ENCODE results near the gene PPP1R14C.

PPP1R14C gene

GRCh38 chr6:150102750-150103270, 40.0 kb upstream of the PPP1R14C start:
- TF ChIP-seq CEBPB (IDR thresholded peaks at IDR 0.05) = no peak
- no peak for TF ChIP-seq EP300 (IDR thresholded peaks at IDR 0.05; ENCODE audit: borderline replicate concordance)

GRCh38 chr6:150112233-150112632, 30.6 kb upstream of the PPP1R14C start:
- no peak for TF ChIP-seq CREB1 (IDR thresholded peaks at IDR 0.05; ENCODE audit: low read depth)
- no peak for TF ChIP-seq REST (IDR thresholded peaks at IDR 0.05; ENCODE audit: low read depth)
- TF ChIP-seq FOXM1 (IDR thresholded peaks at IDR 0.05; ENCODE audit: borderline replicate concordance, low read depth) = no peak
- no peak for TF ChIP-seq RAD21 (IDR thresholded peaks at IDR 0.05; ENCODE audit: low read depth)
- TF ChIP-seq ZBTB7A (IDR thresholded peaks at IDR 0.05; ENCODE audit: low read depth) = no peak
- TF ChIP-seq NFIC (IDR thresholded peaks at IDR 0.05) = no peak
- TF ChIP-seq YY1 (IDR thresholded peaks at IDR 0.05; ENCODE audit: low read depth) = no peak
- no peak for TF ChIP-seq TEAD4 (IDR thresholded peaks at IDR 0.05)

DNA sequence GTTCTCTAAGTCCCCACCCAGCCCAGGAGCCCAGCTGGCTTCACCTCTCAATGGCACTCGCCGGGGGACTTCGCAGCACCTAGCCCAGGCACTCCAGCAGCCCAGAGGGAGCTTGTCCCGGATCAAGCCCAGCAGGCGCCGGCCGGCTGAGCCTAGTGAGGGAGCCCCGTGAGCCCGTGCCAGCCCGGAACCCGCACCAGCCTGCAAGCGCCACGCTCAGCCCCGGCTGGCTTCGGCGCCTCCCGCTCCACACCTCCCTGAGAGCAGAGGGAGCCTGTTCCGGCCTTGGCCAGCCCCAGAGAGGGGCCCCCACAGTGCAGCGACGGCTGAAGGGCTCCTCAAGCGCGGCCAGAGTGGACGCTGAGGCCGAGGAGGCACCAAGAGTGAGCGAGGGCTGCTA, 27.1 kb upstream of the PPP1R14C start:
- TF ChIP-seq NFIC (IDR thresholded peaks at IDR 0.05) = no peak
- TF ChIP-seq CEBPB (IDR thresholded peaks at IDR 0.05) = no peak
- TF ChIP-seq, protein P1, sequence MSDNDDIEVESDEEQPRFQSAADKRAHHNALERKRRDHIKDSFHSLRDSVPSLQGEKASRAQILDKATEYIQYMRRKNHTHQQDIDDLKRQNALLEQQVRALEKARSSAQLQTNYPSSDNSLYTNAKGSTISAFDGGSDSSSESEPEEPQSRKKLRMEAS (IDR thresholded peaks at IDR 0.05) = no peak
- TF ChIP-seq ZBTB7A (IDR thresholded peaks at IDR 0.05; ENCODE audit: low read depth) = no peak
- no peak for TF ChIP-seq RAD21 (IDR thresholded peaks at IDR 0.05; ENCODE audit: low read depth)
- TF ChIP-seq TAF1 (IDR thresholded peaks at IDR 0.05; ENCODE audit: low read depth) = no peak
- no peak for TF ChIP-seq YY1 (IDR thresholded peaks at IDR 0.05; ENCODE audit: low read depth)
- TF ChIP-seq EGR1 (IDR thresholded peaks at IDR 0.05) = no peak
- no peak for TF ChIP-seq FOXM1 (IDR thresholded peaks at IDR 0.05; ENCODE audit: borderline replicate concordance, low read depth)
- TF ChIP-seq USF1 (IDR thresholded peaks at IDR 0.05) = no peak

DNA sequence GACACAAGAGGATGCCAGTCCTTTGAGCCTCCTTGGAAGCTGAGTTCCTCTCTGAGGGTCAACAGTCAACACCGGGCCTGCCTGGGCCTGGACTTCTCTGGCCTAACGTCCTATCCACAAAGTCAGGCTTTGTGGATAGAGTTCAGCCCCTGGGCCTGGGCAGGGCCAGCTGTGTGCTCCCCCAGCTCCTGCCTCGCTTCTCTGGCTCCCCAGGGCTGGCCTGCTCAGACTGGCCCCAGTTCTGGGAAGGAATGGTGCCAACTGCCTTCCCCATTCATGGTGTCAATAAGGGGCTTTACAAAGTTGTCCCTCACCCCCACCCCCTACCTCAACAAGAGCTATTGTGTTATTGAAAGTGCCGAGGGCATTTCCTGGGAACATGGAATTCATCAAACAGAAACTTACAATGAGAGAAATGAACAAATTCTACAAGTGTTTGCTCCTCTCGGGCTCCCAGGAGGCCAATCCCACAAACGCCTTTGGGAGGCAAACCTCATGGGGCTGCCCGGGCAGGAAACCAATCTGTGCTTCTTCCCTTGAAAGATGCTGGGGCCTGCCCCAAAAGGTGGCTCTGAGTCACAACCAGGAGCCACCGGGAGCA, 26.5 kb upstream of the PPP1R14C start:
- TF ChIP-seq FOXM1 (IDR thresholded peaks at IDR 0.05; ENCODE audit: borderline replicate concordance, low read depth) = no peak
- no peak for TF ChIP-seq USF1 (IDR thresholded peaks at IDR 0.05)
- TF ChIP-seq REST (IDR thresholded peaks at IDR 0.05; ENCODE audit: low read depth) = no peak
- TF ChIP-seq NFIC (IDR thresholded peaks at IDR 0.05) = no peak
- TF ChIP-seq ZBTB7A (IDR thresholded peaks at IDR 0.05; ENCODE audit: low read depth) = no peak

GRCh38 chr6:150118203-150118602, 24.6 kb upstream of the PPP1R14C start:
- TF ChIP-seq USF1 (IDR thresholded peaks at IDR 0.05) (no peak), CREB1 (IDR thresholded peaks at IDR 0.05; ENCODE audit: low read depth) (no peak), TAF1 (IDR thresholded peaks at IDR 0.05; ENCODE audit: low read depth) (no peak), YY1 (IDR thresholded peaks at IDR 0.05; ENCODE audit: low read depth) (no peak), TCF12 (IDR thresholded peaks at IDR 0.05; ENCODE audit: low read depth) (no peak), NFIC (IDR thresholded peaks at IDR 0.05) (no peak), EGR1 (IDR thresholded peaks at IDR 0.05) (no peak)
- TF ChIP-seq, protein P1 (IDR thresholded peaks at IDR 0.05) = no peak

GRCh38 chr6:150118627-150119026, 24.2 kb upstream of the PPP1R14C start:
- TF ChIP-seq TCF12 (IDR thresholded peaks at IDR 0.05; ENCODE audit: low read depth) (no peak), CEBPB (IDR thresholded peaks at IDR 0.05) (no peak), FOXM1 (IDR thresholded peaks at IDR 0.05; ENCODE audit: borderline replicate concordance, low read depth) (no peak), TAF1 (IDR thresholded peaks at IDR 0.05; ENCODE audit: low read depth) (no peak)

Data from Ishikawa (cell line).